ENCODE data around the gene SZRD1. TPM values are rescaled to one million over a fixed set of nuclear protein-coding genes. Genes with fewer than 3 reads are reported as not detected.

The SZRD1 gene
- total RNA-seq (20.8 and 30.1 TPM in 2 replicates), polyA plus RNA-seq (95.1 and 151 TPM in 2 replicates), polyA minus RNA-seq (ENCODE audit: low replicate concordance) (156 and 193 TPM in 2 replicates)
- polyA plus RNA-seq (2012): 110 and 146 TPM in 2 replicates

GRCh38 chr1:16366722-16367257 lies at the start of gene SZRD1:
Gene SZRD1 (plus strand): TSS chr1:16367242. CDS start chr1:16367258, 16 bp downstream.
- Histone ChIP-seq H3K79me2 (ENCODE audit: control insufficient read depth, insufficient read depth, low read length) (peaks cover 41% of the 10 kb centered on the region), H3K4me1 (ENCODE audit: control insufficient read depth, extremely low read depth, insufficient read depth, low read length) (peaks cover 9% of the 10 kb centered on the region), H2AFZ (ENCODE audit: low read length) (peak within 1 kb of the TSS; percentile 82), H3K27me3 (ENCODE audit: control insufficient read depth, insufficient read depth, low read length) (no peaks in the 10 kb centered on the region), H3K4me2 (ENCODE audit: extremely low read depth, insufficient read depth, low read length) (peak within 1 kb of the TSS; percentile 97), H3K27ac (ENCODE audit: insufficient read depth, low read length) (peak within 1 kb of the TSS; percentile 99), H3K9me3 (ENCODE audit: control insufficient read depth, insufficient read depth, low read depth, low read length) (no peaks in the 10 kb centered on the region), H3K4me3 (replicated peaks in 1 of 4; ENCODE audit: control extremely low read depth in 1 of 4, insufficient read depth in 1 of 4, low read depth in 3 of 4, low read length in 4 of 4) (peak within 1 kb of the TSS; percentile 86 to 98 (median 92)), H3K9ac (ENCODE audit: insufficient read depth, low read length) (peak within 1 kb of the TSS; percentile 98), H4K20me1 (ENCODE audit: control insufficient read depth, extremely low read depth, insufficient read depth, low read length) (no peaks in the 10 kb centered on the region), H3K36me3 (ENCODE audit: control insufficient read depth, insufficient read depth, low read length) (peaks cover 1% of the 10 kb centered on the region)
- TF ChIP-seq EZH2 (IDR thresholded peaks at IDR 0.05; ENCODE audit: low read length, missing control alignments): no peak
- no peak for TF ChIP-seq CTCF (conservative IDR thresholded peaks at IDR 0.05 in 1 of 2, IDR thresholded peaks at IDR 0.05 in 1 of 2; ENCODE audit: low read depth in 1 of 2, low read length in 2 of 2)
- DNase-seq (ENCODE audit: low read depth in 2 of 2): peak; percentile 99 to 100

DNA sequence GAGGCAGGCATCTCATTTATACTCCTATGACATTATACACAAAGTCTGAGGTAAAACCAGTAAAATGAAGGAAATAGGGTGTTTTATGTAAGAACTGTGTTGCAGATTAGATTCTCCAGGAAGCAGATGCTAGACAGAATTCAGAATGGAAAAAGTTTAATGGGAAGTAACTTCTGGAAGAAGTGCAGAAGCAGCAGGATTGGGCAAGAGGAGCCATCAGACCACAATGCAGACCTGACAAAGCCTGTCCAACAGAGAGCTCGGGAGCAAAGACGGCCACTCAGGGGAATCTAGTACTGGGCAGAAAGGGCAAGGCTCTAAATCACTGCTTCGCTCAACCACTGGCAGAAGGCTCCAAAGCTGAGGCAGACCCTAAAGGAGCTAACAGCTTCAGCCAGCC lies 48.5 kb upstream of the SZRD1 start:
- no peak overlapping the region for H3K4me3 ChIP-seq (replicated peaks in 1 of 4; ENCODE audit: control extremely low read depth in 1 of 4, insufficient read depth in 1 of 4, low read depth in 3 of 4, low read length in 4 of 4)
- H3K4me2 ChIP-seq (ENCODE audit: extremely low read depth, insufficient read depth, low read length): no peak overlapping the region
- H3K36me3 ChIP-seq (ENCODE audit: control insufficient read depth, insufficient read depth, low read length): peaks cover under 1% of the 10 kb centered on the region
- H3K9ac ChIP-seq (ENCODE audit: insufficient read depth, low read length): no peak overlapping the region
- DNase-seq (ENCODE audit: low read depth in 2 of 2): peak; percentile 9 to 24
- H3K9me3 ChIP-seq (ENCODE audit: control insufficient read depth, insufficient read depth, low read depth, low read length): no peaks in the 10 kb centered on the region
- TF ChIP-seq EZH2 (IDR thresholded peaks at IDR 0.05; ENCODE audit: low read length, missing control alignments) (no peak), CTCF (conservative IDR thresholded peaks at IDR 0.05 in 1 of 2, IDR thresholded peaks at IDR 0.05 in 1 of 2; ENCODE audit: low read depth in 1 of 2, low read length in 2 of 2) (no peak)
- H3K27me3 ChIP-seq (ENCODE audit: control insufficient read depth, insufficient read depth, low read length): no peaks in the 10 kb centered on the region
- H3K4me1 ChIP-seq (ENCODE audit: control insufficient read depth, extremely low read depth, insufficient read depth, low read length): no peaks in the 10 kb centered on the region
- peaks cover 20% of the 10 kb centered on the region for H3K79me2 ChIP-seq (ENCODE audit: control insufficient read depth, insufficient read depth, low read length)
- no peak overlapping the region for H3K27ac ChIP-seq (ENCODE audit: insufficient read depth, low read length)
- no peaks in the 10 kb centered on the region for H4K20me1 ChIP-seq (ENCODE audit: control insufficient read depth, extremely low read depth, insufficient read depth, low read length)
- H2AFZ ChIP-seq (ENCODE audit: low read length): no peak overlapping the region

- Histone ChIP-seq H3K79me2 (ENCODE audit: control insufficient read depth, insufficient read depth, low read length) (peaks cover 22% of the 10 kb centered on the region), H3K36me3 (ENCODE audit: control insufficient read depth, insufficient read depth, low read length) (no peaks in the 10 kb centered on the region), H3K4me3 (replicated peaks in 1 of 4; ENCODE audit: control extremely low read depth in 1 of 4, insufficient read depth in 1 of 4, low read depth in 3 of 4, low read length in 4 of 4) (no peak overlapping the region), H3K4me2 (ENCODE audit: extremely low read depth, insufficient read depth, low read length) (no peak overlapping the region), H3K9me3 (ENCODE audit: control insufficient read depth, insufficient read depth, low read depth, low read length) (no peaks in the 10 kb centered on the region), H3K27ac (ENCODE audit: insufficient read depth, low read length) (no peak overlapping the region), H3K4me1 (ENCODE audit: control insufficient read depth, extremely low read depth, insufficient read depth, low read length) (no peaks in the 10 kb centered on the region), H2AFZ (ENCODE audit: low read length) (no peak overlapping the region), H3K9ac (ENCODE audit: insufficient read depth, low read length) (no peak overlapping the region), H4K20me1 (ENCODE audit: control insufficient read depth, extremely low read depth, insufficient read depth, low read length) (no peaks in the 10 kb centered on the region), H3K27me3 (ENCODE audit: control insufficient read depth, insufficient read depth, low read length) (no peaks in the 10 kb centered on the region)
- no peak for TF ChIP-seq CTCF (conservative IDR thresholded peaks at IDR 0.05 in 1 of 2, IDR thresholded peaks at IDR 0.05 in 1 of 2; ENCODE audit: low read depth in 1 of 2, low read length in 2 of 2)
- no peak for TF ChIP-seq EZH2 (IDR thresholded peaks at IDR 0.05; ENCODE audit: low read length, missing control alignments)
- no peak for DNase-seq (ENCODE audit: low read depth in 2 of 2)
Measured at GRCh38 chr1:16321176-16321867, 45.7 kb upstream of the SZRD1 start.

Measured in fibroblast of lung (primary cell).